GM21576 (cell line): ENCODE results near the gene OR2T34.
A peak's percentile ranks its signal among the peaks of the same experiment; 100 is the strongest.
"Not testable (repeated sequence)": the region's sequence is repeated elsewhere in the genome, so short reads cannot be mapped to it uniquely, and the experiment has no call there.

ENCODE experiments used
- ATAC-seq: cut with Tn5 transposase; IDR thresholded peaks from one replicate; pipeline ENCODE4 v1.9.1; 2021; ENCODE audit warnings: mild to moderate bottlenecking, moderate library complexity; ENCODE audit not compliant: unreplicated experiment

Gene OR2T34, protein sequence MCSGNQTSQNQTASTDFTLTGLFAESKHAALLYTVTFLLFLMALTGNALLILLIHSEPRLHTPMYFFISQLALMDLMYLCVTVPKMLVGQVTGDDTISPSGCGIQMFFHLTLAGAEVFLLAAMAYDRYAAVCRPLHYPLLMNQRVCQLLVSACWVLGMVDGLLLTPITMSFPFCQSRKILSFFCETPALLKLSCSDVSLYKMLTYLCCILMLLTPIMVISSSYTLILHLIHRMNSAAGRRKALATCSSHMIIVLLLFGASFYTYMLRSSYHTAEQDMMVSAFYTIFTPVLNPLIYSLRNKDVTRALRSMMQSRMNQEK

DNA sequence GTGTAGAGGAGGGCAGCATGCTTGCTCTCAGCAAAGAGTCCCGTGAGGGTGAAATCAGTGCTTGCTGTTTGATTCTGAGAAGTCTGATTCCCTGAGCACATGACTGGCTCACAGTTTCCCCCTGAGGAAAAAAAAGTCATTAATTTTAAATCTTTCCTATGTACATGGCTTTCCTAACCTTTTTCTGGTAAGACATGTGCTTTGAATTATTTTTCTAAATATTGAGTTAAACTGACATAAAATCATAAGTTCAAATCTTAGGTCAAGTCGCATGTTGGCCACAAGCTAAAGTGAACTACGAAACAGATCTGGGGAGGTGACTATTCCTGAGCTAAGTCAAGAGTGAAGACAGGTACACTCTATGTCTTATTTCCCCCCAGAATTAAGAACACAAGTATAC lies at the start of gene OR2T34:
OR2T34 (minus strand) TSS at position 101 of the 400 bp plus-strand sequence; CDS start at position 101, 0 bp downstream.
- not testable (repeated sequence) for ATAC-seq

DNA sequence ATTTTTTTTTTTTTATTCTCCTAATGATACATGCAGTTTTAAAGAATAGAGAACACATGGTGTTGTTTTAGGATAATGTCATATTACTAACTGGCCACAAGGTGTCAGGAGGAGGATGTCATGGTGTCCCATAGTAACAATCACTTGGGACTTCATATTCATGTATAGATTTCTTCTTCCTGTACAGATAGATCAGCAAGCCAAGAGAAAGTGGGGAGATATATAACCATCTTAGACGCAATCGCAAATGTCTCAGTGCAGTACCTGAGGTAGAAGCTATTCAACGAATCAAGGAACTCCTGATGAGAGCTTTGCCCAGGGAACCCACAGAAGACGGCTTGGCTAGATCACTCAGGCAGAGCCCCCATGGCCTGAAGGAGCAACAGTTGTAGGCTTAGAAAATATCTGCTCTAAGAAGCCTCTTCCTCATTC lies 48.0 kb upstream of the OR2T34 start:
- no peak for ATAC-seq

DNA sequence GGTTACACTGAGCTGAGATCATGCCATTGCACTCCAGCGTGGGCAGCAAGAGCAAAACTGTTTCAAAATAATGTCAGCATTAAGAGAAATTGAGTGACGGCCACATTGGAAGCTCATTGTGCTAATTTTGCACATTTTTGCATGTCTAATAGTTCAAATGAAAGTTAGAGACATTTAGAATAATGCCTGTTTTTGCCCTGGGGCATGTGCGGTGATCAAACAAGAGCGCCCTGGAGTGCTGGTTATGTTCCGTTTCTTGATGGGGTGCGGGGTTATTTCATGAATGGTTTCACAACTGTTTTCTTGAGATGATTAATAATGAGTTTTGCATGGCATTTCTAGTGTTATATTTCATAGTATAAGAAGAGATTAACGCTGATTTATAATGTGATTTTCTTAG lies 47.2 kb upstream of the OR2T34 start:
- ATAC-seq, result no peak

DNA sequence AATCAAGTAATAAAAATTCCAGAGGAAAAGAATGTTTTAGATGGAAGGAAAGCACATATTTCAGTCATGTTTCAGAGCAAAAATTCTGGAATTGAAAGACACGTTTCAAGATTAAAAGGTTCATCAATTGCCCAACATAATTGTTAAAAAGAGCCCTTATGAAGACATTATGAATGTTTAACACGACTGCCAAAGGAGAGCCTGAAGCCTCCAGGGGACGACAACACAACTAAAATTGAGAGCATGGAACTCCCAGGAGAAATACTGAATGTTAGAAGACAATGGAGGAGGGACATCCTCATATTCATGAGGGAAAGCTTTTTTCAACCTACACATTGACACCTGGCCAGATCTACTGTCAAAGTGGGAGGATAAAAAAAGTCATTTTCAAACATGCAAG lies 44.3 kb upstream of the OR2T34 start:
- no peak for ATAC-seq

DNA sequence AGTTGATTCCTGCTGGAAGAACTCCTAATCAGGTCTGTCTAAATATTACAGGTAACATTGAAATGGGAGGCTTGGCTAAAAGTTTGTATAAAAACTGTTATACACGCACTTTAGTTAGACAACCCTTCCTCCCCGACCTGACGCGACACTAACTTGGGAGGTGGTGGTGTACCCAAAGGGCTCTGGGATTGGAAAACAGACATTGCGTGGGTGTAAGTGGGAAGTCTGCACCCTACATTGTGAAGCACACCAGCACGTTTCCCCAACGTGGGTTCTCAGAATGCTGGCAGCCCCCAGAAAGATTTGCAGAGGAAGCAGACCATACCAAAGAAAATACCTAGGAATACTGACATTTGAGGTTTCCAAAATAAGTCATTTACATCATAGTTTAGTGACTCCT lies 43.6 kb upstream of the OR2T34 start:
- ATAC-seq, result no peak

DNA sequence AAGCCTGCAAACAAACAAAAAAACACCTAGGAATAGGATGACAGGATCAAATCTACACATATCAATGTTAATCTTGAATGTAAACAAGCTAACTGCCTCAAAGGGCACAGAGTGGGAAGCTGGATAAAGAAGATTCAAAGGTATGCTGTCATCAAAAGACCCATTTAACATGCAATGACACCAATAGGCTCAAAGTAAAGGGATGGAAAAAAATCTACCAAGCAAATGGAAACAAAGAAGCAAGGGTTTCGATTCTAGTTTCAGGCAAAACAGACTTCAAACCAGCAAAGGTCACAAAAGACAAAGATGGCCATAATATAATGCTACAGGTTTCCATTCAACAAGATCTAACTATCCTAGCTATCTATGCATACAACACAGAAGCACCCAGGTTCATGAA lies 39.2 kb upstream of the OR2T34 start:
- no peak for ATAC-seq

DNA sequence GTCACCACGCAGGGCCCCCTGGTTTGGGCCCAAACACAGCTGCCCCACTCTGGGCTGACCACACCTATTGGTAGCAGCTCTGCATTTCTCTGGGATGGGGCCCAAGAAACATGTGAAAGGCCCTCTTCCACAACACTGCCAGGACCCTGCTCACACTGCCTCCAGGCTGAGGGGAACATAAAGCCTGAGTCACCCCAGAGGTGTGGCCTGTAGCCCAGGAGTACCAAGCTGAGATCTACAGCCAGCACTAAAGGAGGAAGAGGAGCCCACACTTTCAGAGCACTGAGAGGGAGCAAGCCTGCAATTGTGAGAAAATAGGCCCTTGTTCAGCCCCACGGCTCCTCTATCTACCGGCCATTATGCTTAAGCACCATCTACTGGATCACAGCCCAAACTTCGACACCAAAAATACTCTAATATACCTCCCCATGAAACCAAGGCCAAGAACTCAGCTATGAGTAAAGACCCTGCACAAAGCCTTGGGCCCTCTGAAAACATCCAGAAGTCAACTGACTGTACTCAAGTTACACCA lies 37.4 kb upstream of the OR2T34 start:
- ATAC-seq, result no peak

DNA sequence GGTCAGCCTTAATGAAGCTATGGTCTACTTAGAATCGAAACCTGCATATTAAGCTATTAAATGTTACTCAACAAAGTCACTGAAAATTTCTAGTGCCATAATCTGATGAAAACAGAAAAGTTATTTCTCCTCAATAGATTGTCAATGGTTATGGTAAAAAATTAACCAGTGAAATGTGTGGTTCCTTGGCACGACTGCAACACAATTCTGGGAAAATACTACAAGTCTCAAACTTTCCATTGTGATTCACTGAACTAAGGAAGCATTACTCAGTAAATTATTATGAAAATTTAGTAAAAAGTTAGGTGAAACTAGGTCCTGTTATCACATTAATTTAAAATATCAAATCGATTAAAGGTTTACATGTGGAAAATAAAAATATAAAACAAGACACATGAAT lies 35.7 kb upstream of the OR2T34 start:
- no peak for ATAC-seq

DNA sequence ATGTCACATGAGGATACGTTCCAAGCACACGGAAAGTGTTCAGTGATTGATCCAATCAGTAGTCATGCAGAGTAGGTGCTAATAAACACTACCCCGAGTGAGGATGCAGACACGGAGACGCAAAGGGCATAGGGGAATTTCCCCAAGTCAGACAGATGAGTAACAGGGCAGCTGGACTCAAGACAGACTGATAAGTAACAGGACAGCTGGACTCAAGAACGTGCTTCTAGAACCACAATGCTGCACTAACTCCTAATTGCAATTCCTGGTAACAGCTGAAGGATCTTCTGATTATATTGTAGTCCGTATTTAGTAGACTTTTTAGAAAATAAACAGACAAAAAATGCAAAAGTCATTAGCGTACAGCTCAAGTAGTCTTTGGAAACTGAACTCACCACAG lies 24.8 kb upstream of the OR2T34 start:
- no peak for ATAC-seq

DNA sequence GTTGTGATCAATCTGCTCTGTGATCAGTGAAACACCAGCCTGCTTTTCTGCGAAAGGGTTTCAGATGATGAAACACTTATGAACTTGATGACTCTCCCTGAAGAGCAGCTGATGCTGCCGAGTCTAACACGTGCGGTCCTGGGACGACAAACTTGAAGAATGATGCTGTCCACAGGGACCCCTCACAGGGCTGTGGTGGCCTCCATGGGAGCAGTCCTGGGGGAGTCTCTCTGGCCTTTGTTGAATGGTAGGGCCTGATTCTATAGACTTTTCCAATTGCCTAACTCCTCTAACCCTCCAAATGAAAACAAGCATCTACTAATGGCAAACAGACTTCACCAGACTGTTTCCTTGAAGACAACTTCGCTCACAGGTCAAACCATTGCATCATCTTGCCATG lies 23.0 kb upstream of the OR2T34 start, which contains the start of gene OR2T10:
OR2T10 (minus strand) TSS at position 112 of the 400 bp plus-strand sequence. CDS start 3,932 bp downstream, outside the sequence.
- no peak for ATAC-seq

DNA sequence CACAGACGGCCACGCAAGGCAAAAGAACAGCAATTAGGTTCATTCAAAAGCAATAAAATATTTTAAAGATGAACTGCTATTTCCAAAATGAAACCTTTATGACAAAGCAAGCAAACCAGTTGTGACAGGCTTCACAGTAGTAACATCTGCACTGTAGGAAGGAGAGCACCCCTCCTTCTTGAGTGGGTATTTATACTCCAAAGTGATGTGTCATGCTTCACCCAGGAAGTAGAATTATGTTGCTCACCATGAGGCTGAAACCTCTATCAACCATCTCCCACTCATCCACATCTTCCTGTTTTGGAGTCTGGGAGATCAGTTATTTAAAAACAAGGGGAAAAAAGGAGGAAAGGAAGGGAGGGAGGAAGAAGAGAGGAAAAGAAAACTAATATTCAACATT lies 22.1 kb upstream of the OR2T34 start:
- no peak for ATAC-seq

DNA sequence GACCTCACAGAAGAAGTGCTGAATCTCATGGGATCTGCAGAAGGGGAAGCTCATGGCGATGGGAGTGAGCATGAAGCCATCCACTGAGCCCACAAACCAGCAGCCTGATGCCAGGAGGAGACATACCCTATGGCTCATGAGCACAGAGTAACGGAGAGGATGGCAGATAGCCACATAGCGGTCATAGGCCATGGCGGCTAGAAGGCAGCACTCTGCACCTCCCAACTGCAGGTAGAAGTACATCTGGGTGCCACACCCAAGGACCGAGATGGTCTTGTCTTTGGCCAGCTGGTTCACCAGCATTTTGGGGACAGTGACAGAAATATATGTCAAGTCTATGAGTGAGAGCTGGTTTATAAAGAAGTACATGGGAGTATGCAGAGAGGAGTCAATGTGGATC lies 18.7 kb upstream of the OR2T34 start:
- no peak for ATAC-seq

DNA sequence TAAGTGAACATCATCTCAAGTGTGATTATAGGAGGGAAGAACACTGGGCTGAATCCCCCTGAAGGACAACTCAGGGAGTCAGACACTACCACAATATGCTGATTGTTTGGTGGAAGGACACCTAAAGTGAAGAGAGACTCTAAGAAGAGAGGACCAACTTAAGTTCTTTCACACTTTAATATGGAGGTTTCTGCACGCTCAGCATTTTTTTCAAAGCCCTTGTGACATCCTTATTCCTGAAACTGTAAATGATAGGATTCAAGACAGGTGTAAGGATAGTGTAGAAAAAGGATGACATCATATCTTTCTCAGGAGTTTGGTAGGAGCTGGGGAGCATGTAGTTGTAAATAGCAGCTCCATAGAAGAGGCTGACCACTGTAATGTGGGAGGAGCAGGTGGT lies 18.1 kb upstream of the OR2T34 start:
- no peak for ATAC-seq

DNA sequence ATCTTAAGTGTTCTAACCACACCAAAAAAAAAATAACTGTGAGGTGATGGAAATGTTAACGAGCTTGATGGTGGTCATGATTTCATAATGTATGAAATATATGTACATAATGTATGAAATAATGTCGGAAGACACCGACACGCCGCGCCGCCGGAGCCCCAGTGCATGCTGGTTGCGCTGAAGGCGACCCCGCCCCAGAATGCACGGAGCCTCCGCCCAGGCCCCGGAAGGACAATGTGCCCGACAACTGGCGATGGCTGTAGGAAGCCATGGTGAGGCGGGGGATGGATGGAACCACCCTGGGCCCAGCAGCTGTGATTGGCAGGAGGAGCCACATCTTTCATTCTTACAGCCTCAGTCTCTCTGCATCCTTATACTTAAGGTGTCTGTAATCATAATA lies 15.5 kb upstream of the OR2T34 start:
- ATAC-seq, result no peak

DNA sequence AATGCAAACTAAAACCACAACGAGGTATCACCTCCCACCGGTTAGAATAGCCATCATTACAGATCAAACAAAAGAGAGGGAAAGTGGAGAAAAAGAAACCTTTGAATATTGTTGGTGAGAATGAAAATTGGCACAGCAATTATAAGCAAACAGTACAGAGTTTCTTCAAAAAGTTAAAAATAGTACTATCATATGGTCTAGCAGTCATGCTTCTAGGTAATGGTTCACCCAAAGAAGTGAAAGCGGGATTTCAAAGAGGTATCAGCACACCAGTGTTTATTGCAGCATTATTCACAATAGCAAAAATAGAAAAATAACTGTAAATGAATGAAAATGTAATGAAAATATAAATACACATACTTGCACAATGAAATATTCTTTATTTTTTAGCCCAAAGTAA lies 14.8 kb upstream of the OR2T34 start:
- ATAC-seq, result no peak

DNA sequence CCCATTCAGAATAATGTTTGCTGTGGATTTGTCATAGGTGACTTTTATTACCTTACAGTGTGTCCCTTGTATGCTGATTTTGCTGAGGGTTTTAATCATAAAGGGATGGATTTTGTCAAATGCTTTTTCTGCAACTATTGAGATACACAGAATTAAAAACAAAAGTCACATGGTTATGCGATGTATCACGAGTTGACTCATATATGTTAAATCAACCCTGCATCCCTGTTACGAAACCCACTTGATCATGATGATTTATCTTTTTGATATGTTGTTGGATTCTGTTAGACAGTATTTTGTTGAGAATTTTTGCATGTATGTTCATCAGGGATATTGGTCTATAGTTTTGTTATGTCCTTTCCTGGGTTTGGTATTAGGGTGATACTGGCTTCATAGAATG lies 10.7 kb upstream of the OR2T34 start:
- no peak for ATAC-seq

DNA sequence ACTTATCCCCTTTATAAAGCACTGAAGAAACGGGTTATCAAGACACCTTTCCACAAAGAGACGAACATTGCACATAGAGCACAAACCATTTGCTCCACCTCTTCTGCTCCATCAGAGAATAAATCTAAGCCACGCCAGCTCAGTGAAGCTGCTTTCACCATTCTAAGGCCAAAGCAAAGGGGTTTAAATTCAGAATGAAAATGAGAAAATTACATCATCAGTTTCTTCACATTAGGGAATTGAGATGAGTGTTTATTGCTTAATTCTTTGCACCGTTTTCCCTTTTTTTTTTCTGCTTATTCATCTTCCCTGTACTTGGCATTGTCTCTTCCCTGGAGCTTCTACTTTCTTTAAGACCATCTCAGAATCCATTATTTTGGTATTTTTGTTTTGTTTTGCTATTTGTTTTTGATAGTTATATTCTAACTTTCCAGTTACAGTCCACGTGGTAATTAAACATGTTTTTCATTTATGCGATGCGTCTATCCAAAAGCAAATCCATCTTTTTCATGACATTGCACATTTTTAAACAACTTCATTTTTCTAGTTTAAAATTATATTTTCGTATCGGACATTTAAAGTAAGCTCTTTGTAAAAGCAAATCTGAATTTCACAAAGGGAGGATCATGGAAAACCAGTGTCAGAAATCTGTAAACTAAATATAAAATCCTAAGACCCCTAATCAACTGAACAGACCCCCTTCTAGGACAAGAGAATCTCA lies 1.9 kb upstream of the OR2T34 start:
- no peak for ATAC-seq

DNA sequence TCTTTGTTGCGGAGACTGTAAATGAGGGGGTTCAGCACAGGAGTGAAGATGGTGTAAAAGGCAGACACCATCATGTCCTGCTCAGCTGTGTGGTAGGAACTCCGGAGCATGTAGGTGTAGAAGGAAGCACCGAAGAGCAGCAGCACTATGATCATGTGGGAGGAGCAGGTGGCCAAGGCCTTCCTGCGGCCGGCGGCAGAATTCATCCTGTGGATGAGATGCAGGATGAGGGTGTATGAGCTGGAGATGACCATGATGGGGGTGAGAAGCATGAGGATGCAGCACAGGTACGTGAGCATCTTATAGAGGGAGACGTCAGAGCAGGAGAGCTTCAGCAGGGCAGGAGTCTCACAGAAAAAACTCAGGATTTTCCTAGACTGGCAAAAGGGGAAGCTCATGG lies 701 bp downstream of the OR2T34 start:
- not testable (repeated sequence) for ATAC-seq

DNA sequence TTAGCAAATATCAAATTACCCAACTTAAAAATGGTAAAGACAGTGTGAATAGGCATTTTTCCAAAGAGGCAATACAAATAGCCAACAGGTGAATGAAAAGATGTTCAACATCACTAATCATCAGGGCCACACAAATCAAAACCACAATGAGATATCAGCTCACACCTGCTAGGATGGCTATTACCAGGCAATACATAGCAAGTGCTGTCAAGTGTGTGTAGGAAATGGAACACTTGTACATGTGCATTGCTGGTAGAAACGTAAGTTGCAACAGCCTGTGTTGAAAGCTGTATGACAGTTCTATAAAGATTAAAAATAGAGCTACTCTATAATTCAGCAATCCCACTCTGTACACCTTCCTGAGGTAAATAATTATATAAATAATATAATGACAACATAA lies 2.5 kb downstream of the OR2T34 start:
- peak; percentile 87 for ATAC-seq

DNA sequence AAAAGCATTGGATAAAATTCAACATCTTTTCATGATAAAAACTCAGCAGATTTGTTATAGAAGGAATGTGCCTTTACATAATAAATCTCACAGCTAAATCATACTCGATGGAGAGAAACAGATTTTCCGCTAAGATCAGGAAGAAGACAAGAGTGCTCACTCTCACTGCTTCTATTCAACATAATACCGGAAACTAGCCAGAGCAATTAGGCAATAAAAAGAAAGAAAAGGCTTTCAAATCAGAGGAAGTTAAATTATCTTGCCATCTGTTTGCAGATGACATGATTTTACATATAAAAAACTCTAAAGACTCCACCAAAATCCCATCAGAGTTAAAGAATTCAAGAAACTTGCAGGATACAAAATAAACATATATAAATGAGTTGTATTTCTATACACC lies 3.7 kb downstream of the OR2T34 start:
- ATAC-seq, result not testable (repeated sequence)

DNA sequence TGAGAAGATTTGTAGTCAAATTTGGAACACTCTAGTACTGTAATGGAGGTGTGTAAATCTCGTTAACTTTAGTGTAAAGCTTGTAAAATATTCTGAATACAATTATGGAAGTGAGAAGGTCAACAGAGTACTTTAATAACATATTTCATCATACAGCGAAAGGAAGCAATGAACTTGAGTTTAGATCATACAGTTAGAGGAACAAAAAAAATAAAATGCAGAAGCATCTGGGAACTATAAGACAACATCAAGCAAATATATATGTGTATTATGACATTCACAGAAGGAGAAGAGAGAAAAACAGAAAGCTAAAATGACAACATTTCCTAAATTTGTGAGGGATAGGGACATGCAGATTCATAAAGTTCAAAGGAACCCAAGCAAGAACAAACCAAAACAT lies 5.5 kb downstream of the OR2T34 start:
- not testable (repeated sequence) for ATAC-seq
